Thoracic aorta (tissue), 2 donors: Measurements from ENCODE around the gene AMOTL1. TPM values are rescaled to one million over a fixed set of nuclear protein-coding genes. Genes with fewer than 3 reads are reported as not detected.

Source experiments
- ATAC-seq: fragments of 150-250 bp; one replicate; pipeline ENCODE4 v1.8.0; 2017; ENCODE audit warnings: low read depth; ENCODE audit not compliant: insufficient number of reproducible peaks, low FRiP score
- DNase-seq: peaks from one replicate; pipeline ENCODE4 v3.0.0-alpha.2; 2020; ENCODE audit warnings: low spot score
- H3K27ac ChIP-seq, 2 donors: fragments of 200-600 bp; sonication (generic); 1 replicate in 1 of 2; 2 replicates in 1 of 2; pipeline ENCODE4 v1.5.1; 2016; ENCODE audit warnings: mild to moderate bottlenecking in 2 of 2, moderate library complexity in 2 of 2
- H3K27me3 ChIP-seq: fragments of 200-600 bp; sonication (generic); replicated peaks from 2 replicates; pipeline ENCODE4 v1.6.0; 2016; ENCODE audit warnings: mild to moderate bottlenecking; ENCODE audit not compliant: insufficient read depth
- H3K36me3 ChIP-seq: fragments of 200-600 bp; sonication (generic); one replicate; pipeline ENCODE4 v1.5.1; 2016
- H3K4me1 ChIP-seq, 2 donors: fragments of 200-600 bp; sonication (generic); 1 replicate in 1 of 2; 2 replicates in 1 of 2; pipeline versions ENCODE4 v1.5.1 to v1.6.0; 2016; ENCODE audit warnings: low read depth in 2 of 2, mild to moderate bottlenecking in 1 of 2; ENCODE audit not compliant: control insufficient read depth in 1 of 2
- H3K4me3 ChIP-seq: fragments of 200-600 bp; sonication (generic); 2 replicates; pipeline ENCODE4 v1.5.1; 2016; ENCODE audit warnings: mild to moderate bottlenecking
- H3K9me3 ChIP-seq: fragments of 200-600 bp; sonication (generic); 2 replicates; pipeline ENCODE4 v1.5.1; 2016
- total RNA-seq, 2 donors: library from RNA; depleted of rRNA; stranded (reverse); fragments of >200 nt; gene quantifications; one replicate each; pipeline versions ENCODE4 v1.1.0 to v1.2.3, GENCODE V29; 2016
- TF ChIP-seq, protein P1 (sequence below): fragments of 200-600 bp; sonication (generic); IDR thresholded peaks from one replicate; pipeline ENCODE4 v1.5.1; 2019; ENCODE audit warnings: antibody characterized with exemption

The AMOTL1 gene
- total RNA-seq, 2 donors from 2014 or later, result 64.2 to 89.5 TPM

DNA sequence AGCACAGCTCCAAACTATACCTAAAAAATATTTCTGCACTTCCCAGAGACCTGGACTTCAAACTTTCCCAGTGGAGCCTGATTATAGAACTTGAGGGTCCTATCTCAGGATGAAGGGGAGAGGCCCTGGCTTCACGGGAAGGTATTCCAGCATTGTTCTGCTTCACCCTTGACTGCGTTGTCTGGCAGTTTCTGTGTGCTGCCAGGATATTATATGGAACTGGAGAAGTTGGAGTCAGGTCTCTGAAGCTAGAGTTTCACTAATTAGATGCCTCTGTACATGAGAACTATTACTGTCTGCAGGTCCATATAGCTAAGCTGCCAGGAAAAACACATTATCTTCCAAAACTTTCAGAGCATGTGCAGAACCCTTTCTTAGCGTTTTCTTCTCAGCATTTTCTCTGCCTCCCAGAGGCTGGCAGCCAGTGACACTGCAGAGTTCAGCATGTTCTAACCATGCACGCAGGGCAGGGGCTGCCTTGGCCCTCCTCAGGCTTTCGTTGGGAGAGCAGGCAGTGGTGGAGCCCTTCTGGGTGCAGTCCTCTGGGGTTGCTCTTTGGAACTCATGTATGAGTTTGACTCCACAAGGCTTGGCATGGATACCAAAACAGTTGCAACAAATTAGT, 105.9 kb downstream of the AMOTL1 start:
- peak overlapping the region; percentile 7 to 13 for H3K27ac ChIP-seq
- peaks cover 28% of the 10 kb centered on the region for H3K36me3 ChIP-seq
- DNase-seq (no peak), ATAC-seq (no peak)
- H3K4me3 ChIP-seq, result no peak overlapping the region
- H3K9me3 ChIP-seq, result no peaks in the 10 kb centered on the region
- TF ChIP-seq, protein P1, sequence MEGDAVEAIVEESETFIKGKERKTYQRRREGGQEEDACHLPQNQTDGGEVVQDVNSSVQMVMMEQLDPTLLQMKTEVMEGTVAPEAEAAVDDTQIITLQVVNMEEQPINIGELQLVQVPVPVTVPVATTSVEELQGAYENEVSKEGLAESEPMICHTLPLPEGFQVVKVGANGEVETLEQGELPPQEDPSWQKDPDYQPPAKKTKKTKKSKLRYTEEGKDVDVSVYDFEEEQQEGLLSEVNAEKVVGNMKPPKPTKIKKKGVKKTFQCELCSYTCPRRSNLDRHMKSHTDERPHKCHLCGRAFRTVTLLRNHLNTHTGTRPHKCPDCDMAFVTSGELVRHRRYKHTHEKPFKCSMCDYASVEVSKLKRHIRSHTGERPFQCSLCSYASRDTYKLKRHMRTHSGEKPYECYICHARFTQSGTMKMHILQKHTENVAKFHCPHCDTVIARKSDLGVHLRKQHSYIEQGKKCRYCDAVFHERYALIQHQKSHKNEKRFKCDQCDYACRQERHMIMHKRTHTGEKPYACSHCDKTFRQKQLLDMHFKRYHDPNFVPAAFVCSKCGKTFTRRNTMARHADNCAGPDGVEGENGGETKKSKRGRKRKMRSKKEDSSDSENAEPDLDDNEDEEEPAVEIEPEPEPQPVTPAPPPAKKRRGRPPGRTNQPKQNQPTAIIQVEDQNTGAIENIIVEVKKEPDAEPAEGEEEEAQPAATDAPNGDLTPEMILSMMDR, result no peak
- H3K27me3 ChIP-seq, result no peaks in the 10 kb centered on the region
- peaks cover 25 to 40% of the 10 kb centered on the region in 2 donors for H3K4me1 ChIP-seq

DNA sequence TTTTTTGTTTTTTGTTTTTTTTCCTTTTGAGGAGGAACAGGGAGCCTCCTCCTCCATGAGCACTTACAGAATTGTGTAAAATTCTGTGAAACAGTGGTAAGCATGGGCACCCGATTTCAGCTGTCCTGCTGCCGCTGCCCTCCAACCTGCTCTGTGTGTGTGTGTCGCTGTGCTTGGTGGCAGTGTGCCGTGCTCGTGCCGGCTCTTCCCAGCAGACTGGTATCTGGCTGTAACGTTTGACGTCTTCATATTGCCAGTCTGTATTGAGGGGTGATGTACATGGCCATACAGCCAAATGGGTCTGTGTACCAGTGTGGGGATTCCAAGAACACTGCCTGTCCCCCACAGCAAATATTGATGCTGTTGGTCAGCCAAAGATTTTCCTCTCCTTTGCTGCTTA, 108.1 kb downstream of the AMOTL1 start:
- Histone ChIP-seq H3K9me3 (no peaks in the 10 kb centered on the region), H3K27ac (peak overlapping the region; percentile 33 to 67), H3K4me1 (peaks cover 25 to 40% of the 10 kb centered on the region in 2 donors), H3K4me3 (no peak overlapping the region), H3K27me3 (no peaks in the 10 kb centered on the region), H3K36me3 (peaks cover 11% of the 10 kb centered on the region)
- DNase-seq, result no peak
- ATAC-seq, result no peak
- TF ChIP-seq, protein P1, result no peak

DNA sequence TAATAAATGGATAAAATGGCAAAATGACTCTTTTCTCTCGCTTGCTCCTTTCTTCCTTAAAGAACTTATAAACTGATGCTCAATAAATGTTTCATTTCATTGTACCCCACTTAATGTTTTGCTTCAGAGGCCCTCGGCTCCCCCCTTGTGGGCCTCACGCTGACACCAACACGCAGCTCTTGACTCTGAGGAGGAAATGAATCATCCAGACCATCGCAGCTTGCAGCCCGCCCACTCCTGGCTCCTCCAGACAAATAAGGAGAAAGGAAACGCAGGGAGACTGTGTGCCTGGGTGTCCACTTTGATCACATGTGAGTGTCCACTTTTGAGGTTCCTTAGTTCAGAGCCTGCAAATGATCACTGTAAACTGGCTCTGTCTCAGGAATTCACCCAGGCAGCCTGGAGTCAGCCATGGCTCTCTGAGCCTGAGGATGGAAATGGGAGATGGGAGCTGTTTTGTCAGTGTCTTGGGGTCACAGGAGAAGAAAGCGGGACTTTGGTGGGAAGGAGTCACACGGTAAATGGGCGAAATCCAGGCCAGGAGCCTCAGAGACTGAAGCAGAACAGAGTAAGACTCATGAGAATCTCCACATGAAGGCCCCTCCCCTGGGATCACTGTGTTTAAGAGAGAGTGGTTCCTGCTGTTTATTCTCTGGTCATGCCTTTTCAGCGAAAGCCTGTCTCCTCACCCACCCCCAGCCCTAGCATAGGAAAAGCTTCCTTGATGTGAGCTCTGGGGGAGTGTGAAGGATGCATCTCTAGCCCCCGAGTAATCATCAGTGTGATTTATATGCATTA, 108.7 kb downstream of the AMOTL1 start:
- Histone ChIP-seq H3K27ac (peak overlapping the region; percentile 66 to 67), H3K9me3 (no peaks in the 10 kb centered on the region), H3K4me3 (no peak overlapping the region), H3K27me3 (no peaks in the 10 kb centered on the region), H3K4me1 (peaks cover 25 to 40% of the 10 kb centered on the region in 2 donors), H3K36me3 (peaks cover 7% of the 10 kb centered on the region)
- ATAC-seq (peak; percentile 80), DNase-seq (peak; percentile 68)
- TF ChIP-seq, protein P1, result no peak

DNA sequence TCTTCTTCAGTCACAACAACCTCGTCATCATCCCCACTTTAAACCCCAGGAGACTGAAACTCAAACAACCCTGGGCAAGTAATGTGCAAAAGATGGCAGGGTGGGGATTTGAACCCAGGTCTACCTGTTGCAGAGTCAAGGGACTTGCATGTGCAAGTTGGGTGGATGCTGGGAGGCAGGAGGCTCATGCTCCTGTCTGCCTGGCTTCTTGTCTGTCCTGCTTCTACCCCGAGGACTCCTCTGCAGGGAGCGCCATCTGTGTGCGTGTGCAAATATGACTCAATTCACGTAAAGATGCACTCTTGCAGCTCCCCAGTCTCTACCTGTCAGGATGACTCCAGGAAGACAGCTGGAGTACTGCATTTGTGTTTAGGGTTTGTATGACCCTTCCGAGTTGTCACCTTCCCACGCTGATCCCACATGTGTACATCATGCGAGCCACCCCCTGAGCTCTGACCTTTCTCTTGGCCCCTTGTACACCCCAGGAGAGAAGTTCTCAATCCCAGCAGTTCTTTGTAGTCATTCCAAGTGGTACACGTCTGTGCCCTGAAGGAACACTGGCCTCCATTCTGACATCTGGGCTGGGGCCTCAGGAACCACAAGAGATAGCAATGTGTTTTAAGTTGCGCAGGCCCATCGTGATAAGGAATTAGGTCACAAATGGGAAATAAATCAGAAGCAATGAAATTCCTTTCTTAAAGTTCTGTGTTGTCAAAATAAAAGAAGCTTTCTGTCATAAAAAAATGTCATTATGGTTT, 109.5 kb downstream of the AMOTL1 start:
- Histone ChIP-seq H3K4me3 (no peak overlapping the region), H3K36me3 (peaks cover 2% of the 10 kb centered on the region), H3K4me1 (peaks cover 25 to 40% of the 10 kb centered on the region in 2 donors), H3K9me3 (no peaks in the 10 kb centered on the region), H3K27ac (peak overlapping the region in 1 of 2 donors; percentile 67), H3K27me3 (no peaks in the 10 kb centered on the region)
- TF ChIP-seq, protein P1, result no peak
- DNase-seq (no peak), ATAC-seq (no peak)

DNA sequence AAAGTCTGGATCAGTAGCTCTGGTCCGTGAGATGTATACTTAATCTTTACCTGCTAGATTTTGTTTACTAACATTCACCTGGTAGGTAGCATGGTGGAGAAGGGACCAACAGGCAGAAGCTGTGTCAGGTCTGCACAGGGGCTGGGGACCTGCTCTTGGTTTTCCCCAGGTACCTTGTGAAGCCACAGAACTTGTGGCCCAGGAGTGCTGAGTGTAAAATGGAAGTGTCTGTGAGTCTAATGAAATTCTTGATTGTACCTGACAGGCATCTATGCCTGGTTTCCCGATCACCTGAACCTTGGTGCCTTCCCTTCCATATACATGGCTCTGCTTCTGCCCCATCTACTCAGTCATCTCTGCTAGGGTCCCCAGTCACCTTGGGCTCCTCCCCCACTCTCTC, 110.8 kb downstream of the AMOTL1 start:
- no peak overlapping the region for H3K27ac ChIP-seq
- ATAC-seq, result no peak

More for the DNA sequence above, 110.8 kb downstream of the AMOTL1 start:
- Histone ChIP-seq H3K36me3 (peaks cover 7% of the 10 kb centered on the region), H3K4me1 (peaks cover 14 to 29% of the 10 kb centered on the region in 2 donors), H3K27me3 (no peaks in the 10 kb centered on the region), H3K4me3 (no peak overlapping the region), H3K9me3 (no peaks in the 10 kb centered on the region)
- TF ChIP-seq, protein P1, result no peak
- no peak for DNase-seq
